Loucy (cell line): ENCODE data around the gene FBXL19.

Experiments used
- H2AFZ ChIP-seq: fragments of 200-600 bp; sonication (generic); 2 replicates; pipeline ENCODE4 v1.6.0; 2016; ENCODE audit warnings: antibody characterized with exemption, mild to moderate bottlenecking, low read length, moderate library complexity
- H3F3A ChIP-seq: fragments of 200-600 bp; 2 replicates; pipeline ENCODE4 v1.6.0; 2016; ENCODE audit warnings: antibody characterized with exemption, low read depth, mild to moderate bottlenecking
- H3K27me3 ChIP-seq: fragments of 200-600 bp; sonication (generic); 2 replicates; pipeline ENCODE4 v1.6.1; 2014; ENCODE audit warnings: low read length, mild to moderate bottlenecking; ENCODE audit not compliant: insufficient read depth, poor library complexity, severe bottlenecking
- H3K36me3 ChIP-seq: fragments of 200-600 bp; sonication (generic); 2 replicates; pipeline ENCODE4 v1.6.1; 2016; ENCODE audit warnings: low read length; ENCODE audit not compliant: insufficient read depth
- H3K4me1 ChIP-seq: fragments of 200-600 bp; sonication (generic); 2 replicates; pipeline ENCODE4 v1.5.1; 2014; ENCODE audit warnings: low read length, mild to moderate bottlenecking; ENCODE audit not compliant: insufficient read depth, poor library complexity, severe bottlenecking
- H3K4me2 ChIP-seq: fragments of 200-600 bp; sonication (generic); 2 replicates; pipeline ENCODE4 v1.6.0; 2014; ENCODE audit warnings: antibody characterized with exemption, low read length, low read depth, mild to moderate bottlenecking; ENCODE audit not compliant: poor library complexity, severe bottlenecking
- H3K4me3 ChIP-seq: fragments of 200-600 bp; sonication (generic); 2 replicates; pipeline ENCODE4 v1.5.1; 2014; ENCODE audit warnings: low read length, mild to moderate bottlenecking, mixed read lengths; ENCODE audit not compliant: poor library complexity, severe bottlenecking
- H3K79me2 ChIP-seq: fragments of 200-600 bp; sonication (generic); 2 replicates; pipeline ENCODE4 v1.6.1; 2014; ENCODE audit warnings: low read length; ENCODE audit not compliant: insufficient read depth
- H3K9ac ChIP-seq: fragments of 200-600 bp; sonication (generic); 2 replicates; pipeline ENCODE4 v1.6.0; 2014; ENCODE audit warnings: mild to moderate bottlenecking, low read depth, low read length, moderate library complexity; ENCODE audit not compliant: poor library complexity, severe bottlenecking
- H3K9me2 ChIP-seq: fragments of 200-600 bp; sonication (generic); replicated peaks from 2 replicates; pipeline ENCODE4 v1.6.1; 2016; ENCODE audit warnings: low read depth, low read length, mixed read lengths
- H3K9me3 ChIP-seq: fragments of 200-600 bp; sonication (generic); 2 replicates; pipeline ENCODE4 v1.6.1; 2014; ENCODE audit warnings: mild to moderate bottlenecking, antibody characterized with exemption, low read length, low read depth; ENCODE audit not compliant: insufficient read depth
- H4K20me1 ChIP-seq: fragments of 200-600 bp; sonication (generic); 2 replicates; pipeline ENCODE4 v1.6.0; 2014; ENCODE audit warnings: antibody characterized with exemption, low read length, mild to moderate bottlenecking; ENCODE audit not compliant: insufficient read depth, poor library complexity, severe bottlenecking
- EZH2phosphoT487 ChIP-seq: fragments of 200-600 bp; IDR thresholded peaks from 2 replicates; pipeline ENCODE4 v1.6.1; 2018; ENCODE audit warnings: antibody characterized with exemption, mild to moderate bottlenecking, moderate library complexity, borderline replicate concordance
- TF ChIP-seq, protein P1 (sequence below): fragments of 200-600 bp; sonication (generic); conservative IDR thresholded peaks from 2 replicates; pipeline ENCODE4 v1.5.1; 2014; ENCODE audit warnings: mild to moderate bottlenecking, antibody characterized with exemption, low read length

FBXL19 gene

DNA sequence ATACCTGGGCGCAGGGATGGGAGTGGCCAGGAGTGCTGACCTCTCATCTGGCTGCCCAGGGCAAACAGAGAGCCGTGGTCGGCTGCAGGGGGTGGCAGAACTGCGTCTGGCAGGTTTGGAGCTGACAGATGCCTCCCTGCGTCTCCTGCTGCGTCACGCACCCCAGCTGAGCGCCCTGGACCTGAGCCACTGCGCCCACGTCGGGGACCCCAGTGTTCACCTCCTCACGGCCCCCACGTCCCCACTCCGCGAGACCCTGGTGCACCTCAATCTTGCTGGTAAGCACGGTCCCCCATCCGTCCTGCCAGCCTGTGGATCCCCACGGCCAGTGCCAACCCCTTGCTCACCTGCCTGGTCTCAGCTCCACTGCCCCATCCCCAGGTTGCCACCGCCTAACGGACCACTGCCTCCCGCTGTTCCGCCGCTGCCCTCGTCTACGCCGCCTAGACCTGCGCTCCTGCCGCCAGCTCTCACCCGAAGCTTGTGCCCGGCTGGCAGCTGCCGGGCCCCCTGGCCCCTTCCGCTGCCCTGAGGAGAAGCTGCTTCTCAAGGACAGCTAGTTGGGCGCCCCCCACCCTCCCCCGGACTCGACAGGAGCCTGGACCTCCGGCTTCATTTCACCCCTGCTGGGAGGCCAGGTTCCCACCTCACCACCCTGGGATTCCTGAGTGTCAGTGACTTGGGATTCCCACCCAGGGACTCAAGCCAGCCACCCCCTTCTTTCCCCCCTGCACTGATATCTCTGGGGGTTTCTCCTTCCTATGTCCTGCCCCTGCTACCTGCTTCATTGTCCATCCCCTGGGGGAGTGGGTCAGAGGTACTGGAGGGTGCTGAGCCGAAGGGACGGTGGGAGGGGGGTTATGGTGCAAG, 23.5 kb downstream of the FBXL19 start:
- H3K27me3 ChIP-seq = peaks cover 7% of the 10 kb centered on the region
- H2AFZ ChIP-seq = no peak overlapping the region
- peaks cover 25% of the 10 kb centered on the region for H3K36me3 ChIP-seq
- no peaks in the 10 kb centered on the region for H3K9me3 ChIP-seq
- H3K4me3 ChIP-seq = no peak overlapping the region
- peaks cover 20% of the 10 kb centered on the region for H3K79me2 ChIP-seq
- H3K9me2 ChIP-seq = no peaks in the 10 kb centered on the region
- no peaks in the 10 kb centered on the region for H3F3A ChIP-seq
- H3K4me2 ChIP-seq = no peak overlapping the region
- peaks cover 25% of the 10 kb centered on the region for H3K4me1 ChIP-seq
- TF ChIP-seq EZH2phosphoT487 = no peak
- TF ChIP-seq, protein P1, sequence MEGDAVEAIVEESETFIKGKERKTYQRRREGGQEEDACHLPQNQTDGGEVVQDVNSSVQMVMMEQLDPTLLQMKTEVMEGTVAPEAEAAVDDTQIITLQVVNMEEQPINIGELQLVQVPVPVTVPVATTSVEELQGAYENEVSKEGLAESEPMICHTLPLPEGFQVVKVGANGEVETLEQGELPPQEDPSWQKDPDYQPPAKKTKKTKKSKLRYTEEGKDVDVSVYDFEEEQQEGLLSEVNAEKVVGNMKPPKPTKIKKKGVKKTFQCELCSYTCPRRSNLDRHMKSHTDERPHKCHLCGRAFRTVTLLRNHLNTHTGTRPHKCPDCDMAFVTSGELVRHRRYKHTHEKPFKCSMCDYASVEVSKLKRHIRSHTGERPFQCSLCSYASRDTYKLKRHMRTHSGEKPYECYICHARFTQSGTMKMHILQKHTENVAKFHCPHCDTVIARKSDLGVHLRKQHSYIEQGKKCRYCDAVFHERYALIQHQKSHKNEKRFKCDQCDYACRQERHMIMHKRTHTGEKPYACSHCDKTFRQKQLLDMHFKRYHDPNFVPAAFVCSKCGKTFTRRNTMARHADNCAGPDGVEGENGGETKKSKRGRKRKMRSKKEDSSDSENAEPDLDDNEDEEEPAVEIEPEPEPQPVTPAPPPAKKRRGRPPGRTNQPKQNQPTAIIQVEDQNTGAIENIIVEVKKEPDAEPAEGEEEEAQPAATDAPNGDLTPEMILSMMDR = no peak
- H4K20me1 ChIP-seq = peaks cover 3% of the 10 kb centered on the region
- H3K9ac ChIP-seq = no peak overlapping the region

DNA sequence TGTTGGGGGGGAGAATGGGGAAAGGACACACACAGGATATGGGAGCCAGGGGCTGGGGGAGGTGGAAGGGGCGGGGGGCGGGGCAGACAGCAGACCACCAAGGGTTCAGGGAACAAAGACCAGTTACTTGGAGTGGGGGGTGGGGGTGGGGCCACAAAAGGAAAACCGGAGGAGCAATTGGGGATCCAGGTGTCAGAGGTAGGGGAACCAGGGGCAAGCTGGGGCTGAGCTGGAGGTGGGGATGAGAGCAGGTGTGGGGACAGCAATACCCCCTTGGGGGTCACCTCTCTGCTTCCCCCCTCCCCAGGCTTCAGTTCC, 24.1 kb downstream of the FBXL19 start:
- Histone ChIP-seq H3K4me3 (no peak overlapping the region), H3K79me2 (peaks cover 20% of the 10 kb centered on the region), H3K36me3 (peaks cover 22% of the 10 kb centered on the region), H3K27me3 (peaks cover 7% of the 10 kb centered on the region), H3F3A (no peaks in the 10 kb centered on the region), H3K9me2 (no peaks in the 10 kb centered on the region), H3K4me1 (peaks cover 21% of the 10 kb centered on the region), H2AFZ (no peak overlapping the region), H4K20me1 (peaks cover 3% of the 10 kb centered on the region), H3K9me3 (no peaks in the 10 kb centered on the region), H3K9ac (no peak overlapping the region), H3K4me2 (no peak overlapping the region)
- TF ChIP-seq, protein P1 = no peak
- no peak for TF ChIP-seq EZH2phosphoT487

DNA sequence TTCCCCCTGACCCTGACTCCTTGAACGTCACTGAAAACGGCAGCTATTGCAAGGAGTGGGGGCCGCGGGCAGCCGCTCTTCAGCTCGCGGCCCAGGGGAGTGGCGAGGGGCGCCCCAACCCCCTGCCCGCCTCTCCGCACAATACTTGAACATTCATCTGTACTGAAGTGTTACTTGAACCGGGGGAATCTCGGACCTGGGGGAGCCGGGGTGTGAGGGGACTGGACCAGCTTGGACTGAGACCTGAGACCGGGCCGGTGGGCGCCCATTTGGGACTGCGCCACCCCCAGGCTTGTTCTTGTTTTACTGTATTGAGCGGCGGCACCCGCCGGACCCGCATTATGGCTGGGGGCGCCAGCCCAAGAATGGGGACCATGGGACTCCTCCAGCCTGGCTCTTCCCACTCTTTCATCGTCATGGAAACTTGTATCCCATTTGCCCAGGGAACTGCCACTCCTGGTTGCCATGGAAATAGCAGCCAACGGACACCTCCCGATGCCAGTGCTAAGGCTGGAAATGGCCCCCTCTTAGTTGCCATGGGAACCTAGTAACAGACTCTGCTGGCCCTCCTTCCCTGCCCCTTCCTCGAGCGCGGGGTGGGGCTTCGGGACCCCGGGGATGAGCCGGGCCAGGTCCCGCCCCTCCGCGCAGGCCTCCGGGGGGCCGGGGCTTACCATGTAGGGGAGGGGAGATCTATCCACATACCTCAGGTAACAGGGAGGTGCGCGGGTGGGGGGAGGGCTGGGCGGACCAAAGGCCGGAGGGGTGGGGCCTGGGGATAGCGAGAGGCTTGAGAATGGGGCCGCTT, 24.7 kb downstream of the FBXL19 start:
- Histone ChIP-seq H3K27me3 (peaks cover 7% of the 10 kb centered on the region), H2AFZ (no peak overlapping the region), H3F3A (no peaks in the 10 kb centered on the region), H3K4me2 (peak overlapping the region; percentile 84), H4K20me1 (peaks cover 3% of the 10 kb centered on the region), H3K36me3 (peaks cover 19% of the 10 kb centered on the region), H3K9ac (peak overlapping the region; percentile 99), H3K9me2 (no peaks in the 10 kb centered on the region), H3K79me2 (peaks cover 22% of the 10 kb centered on the region), H3K9me3 (no peaks in the 10 kb centered on the region), H3K4me3 (peak overlapping the region; percentile 90), H3K4me1 (peaks cover 21% of the 10 kb centered on the region)
- TF ChIP-seq, protein P1 = no peak
- no peak for TF ChIP-seq EZH2phosphoT487
